Activated T-cell treated with anti-CD3 and anti-CD28 coated beads, Interleukin-2, amount 50 U/mL, for 4 hours (primary cell): ENCODE results near the gene DEFB114. TPM values are rescaled to one million over a fixed set of nuclear protein-coding genes. Genes with fewer than 3 reads are reported as not detected.

Source experiments
- ATAC-seq, 2 donors: fragments of 200-7000 bp; cut with Tn5 transposase; one replicate each; pipeline ENCODE4 v1.10.0; 2021
- DNase-seq: peaks from one replicate; pipeline ENCODE4 v3.0.0-alpha.2; 2020
- H3K27me3 Mint-ChIP-seq: one replicate; pipeline ENCODE4 v1.8.0; 2021; ENCODE audit warnings: low read depth, mixed read lengths
- H3K36me3 Mint-ChIP-seq: one replicate; pipeline ENCODE4 v1.8.0; 2022; ENCODE audit warnings: mixed read lengths; ENCODE audit not compliant: insufficient read depth
- H3K4me1 Mint-ChIP-seq: one replicate; pipeline ENCODE4 v1.8.0; 2021; ENCODE audit warnings: low read depth, mixed read lengths
- H3K4me3 Mint-ChIP-seq: one replicate; pipeline ENCODE4 v1.8.0; 2021; ENCODE audit warnings: mild to moderate bottlenecking, moderate library complexity, mixed read lengths
- H3K9me3 Mint-ChIP-seq: one replicate; pipeline ENCODE4 v1.8.0; 2021; ENCODE audit warnings: mixed read lengths
- total RNA-seq, 3 donors: library from RNA; stranded (reverse); gene quantifications; one replicate each; pipeline ENCODE4 v1.2.1, GENCODE V29; 2021

DEFB114 gene
- total RNA-seq: not detected

- no peaks in the 10 kb centered on the region for H3K4me1 Mint-ChIP-seq
- no peaks in the 10 kb centered on the region for H3K9me3 Mint-ChIP-seq
- H3K36me3 Mint-ChIP-seq: no peaks in the 10 kb centered on the region
- no peaks in the 10 kb centered on the region for H3K27me3 Mint-ChIP-seq
- DNase-seq: no peak
- no peak for ATAC-seq
- H3K4me3 Mint-ChIP-seq: no peak within 1 kb of the TSS
Measured at GRCh38 chr6:49964064-49964463, at the start of gene DEFB114. TSS of gene DEFB114 (minus strand) at chr6:49964164. CDS start at chr6:49964105, 59 bp downstream.

- H3K4me3 Mint-ChIP-seq: no peak overlapping the region
- no peaks in the 10 kb centered on the region for H3K4me1 Mint-ChIP-seq
- no peaks in the 10 kb centered on the region for H3K27me3 Mint-ChIP-seq
- H3K36me3 Mint-ChIP-seq: no peaks in the 10 kb centered on the region
- H3K9me3 Mint-ChIP-seq: no peaks in the 10 kb centered on the region
- no peak for ATAC-seq
- no peak for DNase-seq
Measured at GRCh38 chr6:50007819-50008218, 43.9 kb upstream of the DEFB114 start.

GRCh38 chr6:50003139-50003538 lies 39.2 kb upstream of the DEFB114 start:
- H3K27me3 Mint-ChIP-seq: no peaks in the 10 kb centered on the region
- H3K4me1 Mint-ChIP-seq: no peaks in the 10 kb centered on the region
- no peak overlapping the region for H3K4me3 Mint-ChIP-seq
- no peaks in the 10 kb centered on the region for H3K9me3 Mint-ChIP-seq
- DNase-seq (no peak), ATAC-seq (no peak)
- H3K36me3 Mint-ChIP-seq: no peaks in the 10 kb centered on the region

GRCh38 chr6:49995278-49995677 lies 31.3 kb upstream of the DEFB114 start:
- Mint-ChIP-seq H3K9me3 (peaks cover 7% of the 10 kb centered on the region), H3K36me3 (no peaks in the 10 kb centered on the region), H3K4me1 (no peaks in the 10 kb centered on the region), H3K4me3 (no peak overlapping the region), H3K27me3 (no peaks in the 10 kb centered on the region)
- DNase-seq (no peak), ATAC-seq (no peak)

GRCh38 chr6:49988900-49989299 lies 24.9 kb upstream of the DEFB114 start:
- no peak overlapping the region for H3K4me3 Mint-ChIP-seq
- ATAC-seq: no peak
- DNase-seq: no peak
- H3K27me3 Mint-ChIP-seq: no peaks in the 10 kb centered on the region
- H3K9me3 Mint-ChIP-seq: peaks cover 7% of the 10 kb centered on the region
- no peaks in the 10 kb centered on the region for H3K4me1 Mint-ChIP-seq
- H3K36me3 Mint-ChIP-seq: no peaks in the 10 kb centered on the region

- no peaks in the 10 kb centered on the region for H3K27me3 Mint-ChIP-seq
- H3K4me3 Mint-ChIP-seq: no peak overlapping the region
- H3K9me3 Mint-ChIP-seq: peaks cover 7% of the 10 kb centered on the region
- DNase-seq: no peak
- no peak for ATAC-seq
- H3K36me3 Mint-ChIP-seq: no peaks in the 10 kb centered on the region
- no peaks in the 10 kb centered on the region for H3K4me1 Mint-ChIP-seq
Measured at GRCh38 chr6:49987749-49988148, 23.8 kb upstream of the DEFB114 start.

- ATAC-seq (no peak), DNase-seq (no peak)
- Mint-ChIP-seq H3K36me3 (no peaks in the 10 kb centered on the region), H3K4me1 (no peaks in the 10 kb centered on the region), H3K9me3 (peaks cover 7% of the 10 kb centered on the region), H3K4me3 (no peak overlapping the region), H3K27me3 (no peaks in the 10 kb centered on the region)
Measured at GRCh38 chr6:49986551-49986950, 22.6 kb upstream of the DEFB114 start.

GRCh38 chr6:49982046-49982445 lies 18.1 kb upstream of the DEFB114 start:
- Mint-ChIP-seq H3K4me3 (no peak overlapping the region), H3K4me1 (peaks cover 3% of the 10 kb centered on the region), H3K9me3 (peaks cover 3% of the 10 kb centered on the region), H3K36me3 (no peaks in the 10 kb centered on the region), H3K27me3 (no peaks in the 10 kb centered on the region)
- ATAC-seq (no peak), DNase-seq (no peak)

GRCh38 chr6:49980898-49981297 lies 16.9 kb upstream of the DEFB114 start:
- H3K36me3 Mint-ChIP-seq: no peaks in the 10 kb centered on the region
- DNase-seq (no peak), ATAC-seq (peak in 1 of 2 donors; percentile 23)
- H3K4me3 Mint-ChIP-seq: no peak overlapping the region
- peaks cover 3% of the 10 kb centered on the region for H3K4me1 Mint-ChIP-seq
- peaks cover 3% of the 10 kb centered on the region for H3K9me3 Mint-ChIP-seq
- no peaks in the 10 kb centered on the region for H3K27me3 Mint-ChIP-seq

GRCh38 chr6:49979584-49979983 lies 15.6 kb upstream of the DEFB114 start:
- DNase-seq (no peak), ATAC-seq (no peak)
- H3K9me3 Mint-ChIP-seq: peaks cover 3% of the 10 kb centered on the region
- no peak overlapping the region for H3K4me3 Mint-ChIP-seq
- H3K27me3 Mint-ChIP-seq: no peaks in the 10 kb centered on the region
- no peaks in the 10 kb centered on the region for H3K36me3 Mint-ChIP-seq
- peaks cover 3% of the 10 kb centered on the region for H3K4me1 Mint-ChIP-seq

GRCh38 chr6:49978332-49979226 lies 14.6 kb upstream of the DEFB114 start:
- Mint-ChIP-seq H3K27me3 (no peaks in the 10 kb centered on the region), H3K4me3 (peak overlapping the region; percentile 35), H3K36me3 (no peaks in the 10 kb centered on the region), H3K9me3 (peaks cover 3% of the 10 kb centered on the region), H3K4me1 (peaks cover 3% of the 10 kb centered on the region)
- ATAC-seq (no peak), DNase-seq (no peak)

- ATAC-seq (no peak), DNase-seq (no peak)
- H3K27me3 Mint-ChIP-seq: no peaks in the 10 kb centered on the region
- H3K4me1 Mint-ChIP-seq: no peaks in the 10 kb centered on the region
- no peaks in the 10 kb centered on the region for H3K9me3 Mint-ChIP-seq
- no peaks in the 10 kb centered on the region for H3K36me3 Mint-ChIP-seq
- no peak within 1 kb of the TSS for H3K4me3 Mint-ChIP-seq
Measured at GRCh38 chr6:49969605-49970004, 5.6 kb upstream of the DEFB114 start, which contains the start of gene DEFB113. TSS of gene DEFB113 (minus strand) at chr6:49969625. CDS start at chr6:49969625, 0 bp downstream.

GRCh38 chr6:49966823-49967222 lies 2.9 kb upstream of the DEFB114 start:
- H3K36me3 Mint-ChIP-seq: no peaks in the 10 kb centered on the region
- ATAC-seq: no peak
- DNase-seq: no peak
- H3K4me1 Mint-ChIP-seq: no peaks in the 10 kb centered on the region
- H3K4me3 Mint-ChIP-seq: no peak overlapping the region
- H3K9me3 Mint-ChIP-seq: no peaks in the 10 kb centered on the region
- no peaks in the 10 kb centered on the region for H3K27me3 Mint-ChIP-seq

GRCh38 chr6:49966334-49966733 lies 2.4 kb upstream of the DEFB114 start:
- ATAC-seq (no peak), DNase-seq (no peak)
- H3K27me3 Mint-ChIP-seq: no peaks in the 10 kb centered on the region
- H3K9me3 Mint-ChIP-seq: no peaks in the 10 kb centered on the region
- no peaks in the 10 kb centered on the region for H3K4me1 Mint-ChIP-seq
- H3K4me3 Mint-ChIP-seq: no peak overlapping the region
- no peaks in the 10 kb centered on the region for H3K36me3 Mint-ChIP-seq

GRCh38 chr6:49958180-49958579 lies 5.8 kb downstream of the DEFB114 start:
- DNase-seq (no peak), ATAC-seq (no peak)
- no peak overlapping the region for H3K4me3 Mint-ChIP-seq
- no peaks in the 10 kb centered on the region for H3K36me3 Mint-ChIP-seq
- peaks cover 6% of the 10 kb centered on the region for H3K9me3 Mint-ChIP-seq
- H3K4me1 Mint-ChIP-seq: no peaks in the 10 kb centered on the region
- H3K27me3 Mint-ChIP-seq: no peaks in the 10 kb centered on the region
